Measurements from ENCODE around the gene N4BP2L1.

Gene N4BP2L1

DNA sequence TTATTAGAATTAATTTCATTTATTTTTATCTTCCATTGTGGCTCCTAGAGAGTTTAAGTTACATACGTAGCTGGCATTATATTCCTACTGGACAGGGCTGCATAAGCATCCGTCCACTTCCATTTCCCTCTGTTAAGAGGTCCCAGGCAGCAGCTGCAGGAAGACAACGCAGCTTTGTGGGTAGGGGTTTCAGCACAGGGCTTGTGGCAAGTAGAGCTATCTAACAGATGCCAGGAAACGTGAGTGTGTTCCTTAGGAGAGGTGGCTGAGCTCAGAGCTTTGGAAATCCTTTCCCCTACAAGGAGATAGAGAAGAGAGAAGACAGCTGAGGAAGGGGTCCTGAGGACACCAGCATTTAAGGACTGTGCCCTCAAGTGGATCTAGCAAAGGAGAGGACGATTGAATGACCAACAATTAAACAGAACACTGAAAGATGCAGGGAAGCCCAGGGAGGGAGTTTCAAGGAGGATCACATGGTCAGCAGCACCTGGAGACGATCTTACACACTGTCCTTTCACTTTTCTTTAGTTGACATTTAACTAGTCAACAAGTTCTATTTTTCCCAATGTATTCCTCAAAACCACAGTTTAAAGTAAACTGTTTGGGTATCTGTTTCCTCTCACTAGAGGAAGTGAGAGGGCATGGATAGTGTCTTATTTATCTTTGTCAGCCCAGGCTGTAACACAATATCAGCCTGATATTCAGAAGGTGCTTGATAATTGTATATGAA is 2.3 kb upstream of the N4BP2L1 start:
- no peak for DNase-seq

DNA sequence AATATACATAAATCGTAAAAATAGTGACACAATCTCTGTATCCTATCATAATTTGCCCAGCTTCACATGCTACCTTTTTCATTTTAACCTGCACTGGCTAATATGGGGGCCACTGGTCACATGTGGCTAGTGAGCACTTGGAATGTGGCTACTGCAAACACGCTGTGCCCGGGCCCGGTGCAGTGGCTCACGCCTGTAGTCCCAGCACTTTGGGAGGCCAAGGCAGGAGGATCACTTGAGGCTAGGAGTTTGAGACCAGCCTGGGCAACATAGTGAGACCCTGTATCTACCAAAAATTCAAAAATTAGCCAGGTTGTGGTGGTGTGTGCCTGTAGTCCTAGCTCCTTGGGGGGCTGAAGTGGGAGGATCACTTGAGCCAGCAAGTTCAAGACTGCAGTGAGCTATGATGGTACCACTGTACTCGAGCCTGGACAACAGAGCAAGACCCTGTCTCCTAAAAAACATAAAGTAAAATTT is 1.5 kb upstream of the N4BP2L1 start:
- DNase-seq = no peak

DNA sequence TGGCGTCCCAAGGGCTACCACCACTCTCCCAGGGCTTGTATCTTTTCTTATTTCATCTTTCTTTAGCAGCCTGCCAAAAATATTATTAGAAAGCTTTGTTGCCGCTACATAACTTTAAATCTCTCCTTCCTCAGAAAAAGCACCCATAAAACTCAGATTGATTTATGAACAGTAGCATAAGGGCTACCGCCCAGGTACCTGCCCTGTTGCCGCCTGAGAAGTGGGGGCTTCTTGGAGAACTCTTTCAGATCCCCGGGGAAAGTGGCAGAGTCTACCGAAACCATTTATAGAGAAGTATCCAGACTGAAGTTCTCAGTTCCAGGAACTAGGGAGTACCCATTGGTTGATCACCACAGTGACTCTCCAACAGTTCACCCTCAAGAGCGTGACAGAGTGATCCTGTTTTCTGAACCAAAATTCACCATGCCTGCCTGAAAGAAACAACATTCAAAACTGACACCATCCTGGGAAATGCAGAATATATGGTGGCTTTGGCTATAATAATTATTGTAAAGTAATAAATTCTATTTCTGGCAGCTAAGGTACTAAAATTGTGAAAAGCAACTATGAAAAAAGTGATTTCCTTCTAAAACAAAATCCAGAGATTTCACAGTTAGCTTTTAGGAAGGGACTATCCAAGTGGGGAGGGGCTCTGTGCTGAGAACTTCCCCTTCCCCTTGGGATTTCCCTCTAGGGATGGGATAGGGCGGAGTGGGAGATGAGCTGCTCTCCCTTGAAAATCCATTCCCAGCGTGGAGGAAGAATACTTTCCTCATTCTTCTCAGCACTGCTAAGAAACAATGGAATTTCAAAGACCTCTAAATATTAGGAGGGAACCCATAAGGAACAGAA is 877 bp upstream of the N4BP2L1 start:
- DNase-seq = no peak

DNA sequence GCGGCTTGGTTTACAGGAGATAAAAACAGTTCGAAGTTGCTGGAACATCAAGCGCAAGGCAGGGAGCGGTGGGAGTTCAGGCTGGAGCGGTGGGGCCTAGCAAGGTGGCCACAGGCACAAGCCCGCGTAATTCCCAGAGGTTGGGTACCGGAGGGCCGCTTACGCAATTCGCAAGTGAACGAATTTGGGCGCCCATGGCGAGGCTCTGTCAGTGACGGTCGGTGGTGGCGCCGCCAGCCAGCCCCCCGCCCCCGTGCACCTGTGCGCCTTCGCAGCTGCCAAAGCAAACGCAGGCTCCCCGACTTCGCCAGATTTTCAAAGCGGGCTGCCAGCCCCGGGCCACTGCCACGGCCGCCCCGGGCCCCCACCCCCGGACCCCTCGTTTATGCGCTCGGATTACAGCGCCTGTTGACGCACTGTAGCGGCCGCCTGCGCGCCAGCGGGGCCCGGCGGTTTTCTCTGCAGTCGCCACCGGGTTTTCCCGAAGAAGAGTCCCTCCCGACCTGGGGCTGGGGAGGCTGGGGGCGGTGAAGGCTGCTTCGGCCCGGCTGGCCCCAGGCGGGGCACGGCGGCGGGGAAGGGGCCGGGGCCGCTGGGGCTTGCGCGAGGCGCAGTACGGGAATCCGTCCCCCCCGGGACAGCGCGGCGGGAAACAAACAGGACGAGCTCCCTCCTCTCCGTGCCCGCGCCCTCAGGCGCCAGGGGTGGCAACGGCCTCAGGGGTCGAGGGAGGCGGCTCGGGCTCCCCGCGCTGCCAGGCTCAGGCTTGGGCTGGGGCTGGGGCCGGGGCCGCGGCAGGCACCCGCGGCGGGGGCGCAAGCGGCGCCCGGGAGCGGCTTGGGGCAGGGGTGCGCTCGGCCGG is 709 bp downstream of the N4BP2L1 start:
- no peak for DNase-seq

DNA sequence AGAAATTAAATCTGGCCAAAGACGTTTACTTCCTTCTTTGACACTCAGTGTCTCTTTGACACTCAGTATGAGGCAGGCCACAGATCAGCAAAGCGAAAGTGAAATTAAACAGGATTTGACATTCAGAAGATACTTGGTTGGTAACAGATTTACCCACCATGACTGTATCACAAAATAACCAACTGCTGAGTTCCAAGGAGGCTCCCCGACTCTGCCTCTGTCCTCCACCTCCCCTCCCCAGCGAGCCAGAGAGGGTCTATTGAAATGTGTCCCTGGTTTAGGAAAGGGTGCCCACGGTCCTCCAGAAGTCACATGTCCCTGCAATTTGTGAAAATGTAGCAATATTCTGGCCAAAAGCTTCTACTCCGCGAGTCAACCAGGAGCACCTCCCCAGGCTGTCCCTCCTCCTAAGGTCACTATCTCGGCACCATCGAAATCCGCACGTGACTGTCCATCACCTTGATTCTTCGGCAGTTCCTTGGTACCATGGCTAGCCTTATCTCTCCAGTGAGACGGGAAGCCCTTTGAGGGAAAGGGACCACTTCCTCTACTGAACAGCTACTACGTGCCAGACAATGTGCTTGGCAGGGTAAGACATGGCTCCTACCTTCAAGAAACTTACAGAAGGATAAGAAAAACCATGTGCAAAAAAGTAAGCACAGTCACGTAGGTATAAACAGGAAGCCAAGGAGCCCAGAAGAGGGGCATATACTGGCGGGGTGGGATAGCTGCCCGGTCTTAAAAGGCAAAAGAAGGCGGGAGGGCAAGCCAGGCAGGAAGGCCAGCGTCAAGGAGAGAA is 1.5 kb downstream of the N4BP2L1 start:
- no peak for DNase-seq

DNA sequence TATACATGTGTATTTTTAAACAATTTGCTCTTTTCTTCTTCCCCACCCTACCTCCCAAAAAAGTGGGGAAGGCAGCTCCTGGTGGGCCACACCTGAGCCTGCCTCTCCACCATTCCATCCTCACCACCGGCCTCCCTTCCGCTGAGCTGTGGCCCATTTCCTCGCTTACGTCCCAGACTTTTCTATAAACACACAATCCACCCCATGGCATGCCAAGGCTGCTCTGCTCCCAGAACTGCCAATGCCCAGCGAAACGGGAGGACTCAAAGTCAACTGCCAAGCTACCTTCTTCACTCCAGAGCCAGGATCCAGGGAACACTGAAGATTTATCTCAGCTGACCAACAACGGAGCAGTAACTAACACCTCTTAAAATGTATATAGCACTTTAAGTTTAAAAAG is 2.8 kb downstream of the N4BP2L1 start:
- DNase-seq = no peak

DNA sequence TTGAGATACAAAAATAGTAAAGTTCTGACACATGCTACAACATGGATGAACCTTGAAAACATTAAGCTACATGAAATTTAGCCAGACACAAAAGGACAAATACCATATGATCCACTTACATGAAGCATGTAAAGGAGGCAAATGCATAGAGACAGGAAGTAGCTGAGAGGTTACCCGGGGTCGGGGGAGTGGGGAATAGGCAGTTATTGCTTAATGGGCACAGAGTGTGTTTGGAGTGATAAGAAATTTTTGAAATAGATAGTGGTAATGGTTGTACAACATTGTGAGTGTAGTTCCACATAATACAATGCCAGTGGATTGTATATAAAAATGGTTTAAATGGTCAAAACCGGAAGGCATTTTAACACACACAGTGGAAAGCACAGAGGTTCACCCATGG is 4.3 kb downstream of the N4BP2L1 start:
- DNase-seq = no peak

DNA sequence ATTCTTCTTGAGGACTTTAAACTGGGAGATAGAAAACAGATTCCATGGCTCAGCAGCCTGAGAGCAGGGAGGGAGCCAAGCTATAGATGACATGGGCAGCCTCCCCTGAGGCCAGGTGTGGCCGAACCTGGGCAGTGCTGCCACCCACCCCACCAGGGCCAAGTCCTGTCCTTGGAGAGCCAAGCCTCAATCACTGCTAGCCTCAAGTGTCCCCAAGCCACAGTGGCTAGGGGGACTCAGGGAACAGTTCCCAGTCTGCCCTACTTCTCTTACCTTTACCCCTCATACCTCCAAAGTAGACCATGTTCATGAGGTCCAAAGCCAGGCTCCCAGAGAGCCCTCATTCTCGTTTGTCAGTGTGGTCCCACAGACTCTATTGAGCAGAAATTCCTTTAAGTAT is 8.1 kb downstream of the N4BP2L1 start:
- DNase-seq = no peak

DNA sequence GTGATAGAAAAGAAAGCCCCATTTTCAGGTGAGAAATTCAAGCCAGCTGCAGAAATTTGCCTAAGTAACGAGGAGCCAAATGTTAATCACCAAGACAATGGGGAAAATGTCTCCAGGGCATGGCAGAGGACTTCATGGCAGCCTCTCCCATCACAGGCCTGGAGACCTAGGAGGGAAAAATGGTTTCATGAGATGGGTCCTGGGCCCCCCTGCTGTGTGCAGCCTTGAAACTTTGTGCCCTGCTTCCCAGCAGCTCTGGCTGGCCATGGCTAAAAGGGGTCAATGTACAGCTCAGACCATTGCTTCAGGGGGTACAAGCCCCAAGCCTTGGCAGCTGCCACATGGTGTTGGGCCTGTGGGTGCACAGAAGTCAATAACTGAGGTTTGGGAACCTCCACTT is 9.9 kb downstream of the N4BP2L1 start:
- DNase-seq = no peak

DNA sequence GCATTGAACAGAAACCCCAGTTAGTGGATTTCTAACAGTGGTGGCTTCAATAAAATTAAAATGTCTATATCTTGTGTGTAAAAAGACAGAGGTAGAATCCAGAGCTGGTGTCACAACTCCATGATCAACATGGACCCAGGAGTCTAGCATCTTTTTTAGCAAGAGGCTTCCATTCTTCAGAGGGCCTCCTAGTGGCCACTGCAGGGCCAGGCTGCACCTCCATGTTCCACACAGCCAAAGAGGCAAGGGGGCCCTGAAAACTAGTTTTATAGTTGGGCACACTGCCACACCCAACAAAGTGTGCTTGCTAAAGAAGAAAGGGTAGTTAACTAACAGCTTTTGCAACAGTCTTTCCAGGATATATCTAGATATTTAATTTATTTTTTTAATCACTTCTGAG is 12.9 kb downstream of the N4BP2L1 start:
- no peak for DNase-seq

DNA sequence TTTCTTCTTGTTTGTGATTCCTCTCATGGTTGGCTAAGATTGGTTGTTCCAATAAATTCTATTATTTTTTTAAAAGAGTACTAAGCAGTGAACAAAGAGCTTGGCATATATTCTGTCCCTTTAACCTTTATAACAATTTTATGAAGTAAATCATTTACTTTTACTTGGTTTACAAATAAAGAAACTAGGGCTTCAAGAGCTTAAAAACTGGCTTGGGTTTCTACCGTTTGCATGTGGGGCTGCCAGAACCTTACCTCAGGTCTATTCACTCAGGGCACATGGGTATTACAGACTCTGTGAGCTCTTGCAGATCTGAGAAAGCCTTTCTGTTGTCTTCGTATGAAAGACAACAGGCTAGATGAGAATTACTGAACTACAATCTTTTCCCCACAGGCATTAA is 13.3 kb downstream of the N4BP2L1 start:
- DNase-seq = no peak

DNA sequence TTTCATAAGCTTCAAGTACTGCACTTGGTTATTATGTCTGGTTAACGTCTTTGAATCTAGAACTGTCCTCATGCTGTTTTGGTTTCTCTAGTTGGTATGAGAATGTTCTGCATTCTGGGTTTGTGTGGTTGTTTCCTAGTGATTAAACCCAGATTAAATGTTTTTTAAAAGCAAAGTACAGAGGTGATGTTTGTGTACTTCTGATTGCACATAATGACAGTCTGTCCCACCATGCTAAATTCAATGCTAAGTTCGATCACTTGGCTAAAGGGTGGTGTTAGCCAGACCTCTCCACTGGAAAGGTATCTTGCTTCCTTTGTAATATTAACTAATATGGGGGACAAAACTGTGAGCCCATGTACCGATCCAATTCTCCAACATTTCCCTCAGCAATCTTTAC is 14.6 kb downstream of the N4BP2L1 start:
- no peak for DNase-seq

DNA sequence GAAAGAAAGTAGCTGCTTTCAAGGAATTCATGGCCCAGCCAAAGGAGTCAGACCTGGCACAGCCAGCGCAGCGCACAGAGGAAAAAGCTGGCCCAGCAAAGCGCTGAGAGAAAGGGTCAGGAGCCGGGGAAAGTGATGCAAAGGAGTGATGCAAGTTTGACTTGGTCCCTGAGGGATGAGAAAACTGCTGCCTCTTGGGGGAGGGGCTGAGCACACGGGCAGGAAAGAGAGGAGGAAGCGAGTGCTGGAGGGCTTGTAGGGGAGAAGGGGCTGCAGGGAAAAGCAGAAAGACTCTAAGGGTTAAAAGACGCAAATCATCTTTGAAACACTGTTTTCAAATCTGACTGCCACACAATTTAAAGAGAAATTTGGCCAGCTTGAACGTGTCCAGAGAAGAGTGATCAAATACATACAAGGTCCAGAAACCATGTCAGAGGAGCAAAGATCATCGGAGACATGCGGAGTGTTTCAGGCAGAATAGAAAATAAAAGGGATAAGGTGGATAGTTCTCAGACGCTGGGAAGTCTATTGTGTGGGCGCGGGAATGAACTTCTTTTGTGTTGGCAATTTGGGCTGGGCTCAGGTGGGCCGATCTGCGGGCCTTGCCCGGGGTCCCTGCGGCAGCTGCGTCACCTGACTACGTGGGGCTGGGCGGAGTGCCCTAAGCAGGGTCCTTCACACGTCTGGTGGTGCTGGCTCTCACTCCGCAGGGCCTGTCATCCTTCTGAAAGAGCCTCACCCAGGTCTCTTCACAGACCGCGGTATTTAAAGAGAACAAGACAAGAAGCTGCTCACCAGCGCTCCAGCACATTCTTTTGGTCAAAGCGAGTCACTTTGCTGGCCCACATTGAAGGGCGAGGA is 18.1 kb downstream of the N4BP2L1 start:
- no peak for DNase-seq

DNA sequence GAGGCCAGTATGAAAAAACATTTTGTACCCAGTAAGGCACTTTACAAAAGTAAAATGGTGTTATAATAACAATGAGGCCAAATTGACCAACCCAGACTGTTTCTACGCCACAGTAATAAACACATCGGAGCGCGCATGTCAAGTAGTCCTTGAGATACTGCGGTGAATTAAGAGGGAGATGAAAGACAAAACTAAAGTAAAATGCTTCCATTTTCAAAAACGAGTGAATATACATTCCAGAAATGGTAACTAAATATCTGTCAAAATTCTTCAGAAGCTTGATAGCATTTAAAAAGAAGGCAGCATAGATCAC is 19.0 kb downstream of the N4BP2L1 start:
- DNase-seq = no peak

DNA sequence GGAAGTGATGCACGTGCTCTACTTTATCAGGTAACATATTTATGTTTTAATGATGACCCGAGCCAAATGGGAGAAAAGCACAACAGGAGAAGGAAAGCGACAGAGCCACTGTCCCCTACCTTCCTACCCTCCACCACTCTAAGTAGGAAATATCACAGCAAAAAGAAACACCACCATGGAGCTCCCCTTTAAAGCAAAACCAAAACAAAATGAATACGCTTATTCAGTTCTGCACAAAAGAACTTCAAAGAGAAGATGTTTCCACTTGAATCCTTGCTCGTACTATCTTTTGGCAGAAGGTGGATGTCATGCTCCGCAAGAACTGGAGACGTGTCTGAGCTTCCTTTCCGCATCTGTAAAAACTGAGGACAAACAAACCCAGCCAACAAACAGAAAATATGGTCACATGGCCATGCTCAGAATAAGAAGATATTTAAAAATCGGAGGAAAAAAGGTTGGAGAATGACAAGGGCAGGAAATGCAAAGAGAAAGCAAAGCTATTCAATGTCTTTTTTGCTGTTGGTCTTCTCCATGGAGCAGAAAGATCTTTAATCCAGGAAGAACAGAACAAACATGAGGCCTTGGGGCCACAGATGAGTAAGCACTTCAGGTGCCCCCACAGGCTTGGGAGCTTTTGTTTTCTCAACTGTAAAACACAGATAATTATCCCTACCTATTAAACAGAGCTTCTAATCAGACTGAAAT is 19.5 kb downstream of the N4BP2L1 start:
- DNase-seq = no peak

DNA sequence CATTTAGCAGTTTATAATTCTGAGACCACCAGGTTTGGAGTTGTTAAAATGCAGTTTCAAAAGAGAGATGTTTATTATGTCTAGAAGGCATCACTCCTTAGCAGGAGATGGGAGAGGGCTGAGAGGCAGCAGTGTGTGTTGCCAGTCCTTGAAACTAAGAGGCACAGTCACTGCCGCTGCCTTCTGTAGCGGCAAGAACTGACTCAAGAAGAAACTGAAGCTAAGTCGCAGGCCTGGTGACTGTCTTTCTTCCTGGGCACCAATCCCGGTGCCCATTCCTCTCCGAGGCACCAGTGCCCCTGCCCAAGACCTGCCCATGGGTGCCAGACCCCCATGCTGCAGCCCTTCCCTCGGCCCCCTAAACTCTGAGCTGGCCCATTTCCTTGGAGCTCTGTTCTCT is 20.1 kb downstream of the N4BP2L1 start:
- no peak for DNase-seq

DNA sequence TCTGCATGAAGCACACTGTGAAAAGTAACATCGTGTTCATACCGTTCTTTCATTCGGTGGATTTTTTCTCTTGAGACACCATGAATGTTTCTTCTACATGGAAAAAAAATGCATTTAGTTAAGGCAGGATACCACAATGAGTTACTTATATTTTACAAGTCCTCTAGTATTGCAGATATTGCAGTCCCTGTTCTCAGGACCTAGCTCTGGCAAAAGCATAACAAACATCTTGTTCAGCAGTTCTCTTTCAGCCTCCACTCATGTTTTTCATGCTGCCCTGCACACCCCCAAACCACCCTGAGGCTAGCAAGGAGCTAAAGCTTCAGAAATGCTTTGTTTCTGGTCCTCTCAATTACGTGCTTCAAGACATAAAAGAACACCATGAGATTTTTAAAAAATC is 24.8 kb downstream of the N4BP2L1 start:
- no peak for DNase-seq

DNA sequence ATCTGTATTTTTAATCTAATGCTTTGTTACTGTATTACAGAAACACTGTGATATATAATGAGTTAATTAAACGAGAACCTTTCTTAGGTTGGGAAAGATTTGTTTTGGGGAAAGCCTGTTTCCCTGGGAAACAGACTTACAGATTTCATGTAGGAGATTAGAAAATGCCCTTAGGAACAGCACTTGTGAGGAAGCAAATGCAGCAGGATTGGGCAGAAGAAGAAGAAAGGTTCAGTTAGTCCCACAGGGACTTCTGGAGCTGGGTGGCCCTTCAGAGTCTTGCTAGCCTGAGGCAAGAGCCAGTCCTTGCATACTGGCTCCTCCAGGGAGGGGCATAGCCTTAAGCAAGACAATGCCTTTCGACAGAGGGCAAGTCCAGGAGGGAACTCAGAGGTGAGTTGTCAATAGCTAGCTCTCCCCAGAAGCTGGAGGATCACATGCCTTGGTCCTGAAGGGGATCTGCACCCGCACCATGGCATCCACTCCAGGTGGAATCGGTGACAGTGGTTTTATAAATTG is 36.8 kb downstream of the N4BP2L1 start:
- DNase-seq = no peak

DNA sequence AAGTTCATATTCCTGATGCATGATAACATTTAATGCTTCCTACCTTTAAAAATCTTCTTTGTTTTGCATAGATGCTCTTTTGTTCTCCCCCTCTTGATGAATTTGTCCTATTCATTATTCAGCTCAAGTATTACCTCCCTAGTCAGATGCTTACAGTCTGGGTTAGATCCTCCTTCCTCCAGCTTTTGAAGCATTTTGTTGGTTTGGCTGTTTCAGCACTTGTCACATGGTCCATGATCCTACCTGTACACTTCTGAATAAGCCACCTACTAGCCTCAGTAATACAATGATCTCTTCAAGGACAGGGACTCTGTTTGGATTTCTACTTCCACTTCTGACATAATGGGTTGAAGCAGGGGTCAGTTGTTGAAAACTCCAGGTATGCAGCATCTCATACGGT is 37.4 kb downstream of the N4BP2L1 start:
- DNase-seq = no peak

DNA sequence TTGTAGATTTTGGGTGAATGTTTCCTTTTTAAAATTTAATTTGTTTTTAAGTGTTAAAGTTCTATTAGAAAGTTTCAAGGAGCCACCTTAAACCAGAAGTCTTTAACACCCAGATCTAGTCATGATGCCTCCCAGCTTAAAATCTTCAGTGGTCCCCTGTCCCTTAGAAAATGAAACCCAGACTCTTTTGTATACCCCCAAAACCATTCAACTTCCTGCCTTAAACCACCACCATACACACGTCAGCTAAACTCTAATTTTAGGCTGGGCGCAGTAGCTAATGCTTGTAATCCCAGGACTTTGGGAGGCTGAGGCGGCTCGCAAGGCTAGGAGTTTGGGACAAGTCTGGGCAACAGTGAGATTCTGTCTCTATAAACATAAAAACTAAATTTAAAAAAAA is 37.9 kb downstream of the N4BP2L1 start:
- DNase-seq = no peak

DNA sequence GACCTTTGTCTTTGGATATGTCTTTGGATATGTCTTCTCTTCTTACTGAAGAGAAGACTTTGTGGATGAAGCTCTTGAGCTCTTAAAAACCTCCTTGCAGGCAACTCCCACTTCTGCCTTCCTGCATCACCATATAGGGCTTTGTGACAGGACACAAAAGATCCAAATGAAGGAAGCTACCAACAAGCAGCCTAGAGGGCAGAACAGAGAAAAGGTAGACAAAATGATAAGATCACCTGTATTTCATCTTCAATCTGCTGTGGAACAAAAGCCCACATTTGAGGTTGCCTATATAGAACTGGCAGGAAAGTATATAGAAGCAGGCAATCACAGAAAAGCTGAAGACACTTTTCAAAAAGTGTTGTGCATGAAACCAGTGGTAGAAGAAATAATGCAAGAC is 42.5 kb downstream of the N4BP2L1 start:
- no peak for DNase-seq

All from NCI-H446 treated with DMSO at 0.1 percent for 48 hours (cell line).